ENCODE results near the gene ATL2.

DNA sequence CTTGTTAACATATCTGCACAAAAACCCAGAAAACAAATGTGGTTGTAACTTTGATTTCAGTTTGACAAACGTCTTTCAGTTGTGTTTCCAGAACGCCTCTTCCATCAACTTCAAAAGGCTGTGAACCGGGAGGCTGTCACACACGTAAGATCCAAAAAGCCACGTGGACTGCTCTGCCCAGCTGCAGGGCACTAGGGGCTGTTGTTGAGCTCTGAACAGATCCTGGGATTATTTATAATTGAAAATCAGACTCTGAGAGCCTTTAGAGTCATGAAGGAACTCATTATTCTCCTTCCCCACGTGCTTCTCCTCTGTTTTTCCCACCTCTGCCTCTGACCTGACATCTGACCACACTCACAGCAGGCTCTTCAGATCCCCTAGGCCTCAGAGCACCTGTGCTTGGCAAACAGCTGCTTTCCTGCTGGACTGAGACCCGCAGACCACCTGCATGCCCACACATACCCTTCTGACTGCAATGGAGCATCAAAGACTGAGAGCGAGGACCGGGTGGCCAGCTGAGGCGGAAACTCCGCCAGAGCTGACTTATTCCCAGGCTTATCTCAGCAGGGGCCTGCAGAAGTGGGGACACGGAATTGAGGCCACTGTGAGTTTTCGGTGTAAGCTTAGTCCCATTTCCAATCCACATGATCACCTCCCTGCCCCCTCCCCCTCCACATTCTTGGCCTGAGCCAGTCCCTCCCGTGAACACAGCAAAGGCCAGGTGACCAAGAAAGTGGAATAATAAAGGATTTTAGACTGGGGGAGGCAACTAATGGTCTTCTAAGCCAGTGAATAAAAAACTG, 114.8 kb downstream of the ATL2 start:
- TF ChIP-seq, protein P1, sequence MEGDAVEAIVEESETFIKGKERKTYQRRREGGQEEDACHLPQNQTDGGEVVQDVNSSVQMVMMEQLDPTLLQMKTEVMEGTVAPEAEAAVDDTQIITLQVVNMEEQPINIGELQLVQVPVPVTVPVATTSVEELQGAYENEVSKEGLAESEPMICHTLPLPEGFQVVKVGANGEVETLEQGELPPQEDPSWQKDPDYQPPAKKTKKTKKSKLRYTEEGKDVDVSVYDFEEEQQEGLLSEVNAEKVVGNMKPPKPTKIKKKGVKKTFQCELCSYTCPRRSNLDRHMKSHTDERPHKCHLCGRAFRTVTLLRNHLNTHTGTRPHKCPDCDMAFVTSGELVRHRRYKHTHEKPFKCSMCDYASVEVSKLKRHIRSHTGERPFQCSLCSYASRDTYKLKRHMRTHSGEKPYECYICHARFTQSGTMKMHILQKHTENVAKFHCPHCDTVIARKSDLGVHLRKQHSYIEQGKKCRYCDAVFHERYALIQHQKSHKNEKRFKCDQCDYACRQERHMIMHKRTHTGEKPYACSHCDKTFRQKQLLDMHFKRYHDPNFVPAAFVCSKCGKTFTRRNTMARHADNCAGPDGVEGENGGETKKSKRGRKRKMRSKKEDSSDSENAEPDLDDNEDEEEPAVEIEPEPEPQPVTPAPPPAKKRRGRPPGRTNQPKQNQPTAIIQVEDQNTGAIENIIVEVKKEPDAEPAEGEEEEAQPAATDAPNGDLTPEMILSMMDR (conservative IDR thresholded peaks at IDR 0.05; ENCODE audit: low read depth, low read length), result no peak
- no peak for TF ChIP-seq EZH2 (IDR thresholded peaks at IDR 0.05; ENCODE audit: borderline replicate concordance, low read depth, low read length, poor library complexity, severe bottlenecking)

Measured in A673 (cell line).